GM19023 (cell line): ENCODE measurements around the gene SORBS2.

Source experiments
- ATAC-seq: cut with Tn5 transposase; IDR thresholded peaks from one replicate; pipeline ENCODE4 v1.9.1; 2021; ENCODE audit warnings: mild to moderate bottlenecking, moderate library complexity; ENCODE audit not compliant: unreplicated experiment

SORBS2 gene

GRCh38 chr4:185835336-185835735, 23.3 kb upstream of the SORBS2 start:
- no peak for ATAC-seq

- no peak for ATAC-seq
Measured at GRCh38 chr4:185834778-185835177, 22.8 kb upstream of the SORBS2 start.

- ATAC-seq, result no peak
Measured at GRCh38 chr4:185834088-185834487, 22.1 kb upstream of the SORBS2 start.

- ATAC-seq, result no peak
Measured at GRCh38 chr4:185833055-185833598, 21.1 kb upstream of the SORBS2 start.

- ATAC-seq, result no peak
Measured at GRCh38 chr4:185831125-185831815, 19.3 kb upstream of the SORBS2 start.

GRCh38 chr4:185830263-185830994, 18.4 kb upstream of the SORBS2 start:
- ATAC-seq, result no peak

GRCh38 chr4:185826381-185826780, 14.4 kb upstream of the SORBS2 start:
- no peak for ATAC-seq

- ATAC-seq, result no peak
Measured at GRCh38 chr4:185825737-185826136, 13.7 kb upstream of the SORBS2 start.

GRCh38 chr4:185822791-185823190, 10.8 kb upstream of the SORBS2 start:
- no peak for ATAC-seq

- no peak for ATAC-seq
Measured at GRCh38 chr4:185821029-185821419, 9.0 kb upstream of the SORBS2 start.

GRCh38 chr4:185820146-185821028, 8.4 kb upstream of the SORBS2 start:
- no peak for ATAC-seq

GRCh38 chr4:185819144-185819543, 7.2 kb upstream of the SORBS2 start:
- no peak for ATAC-seq

GRCh38 chr4:185817403-185817818, 5.4 kb upstream of the SORBS2 start:
- no peak for ATAC-seq

GRCh38 chr4:185813133-185813532, 1.1 kb upstream of the SORBS2 start:
- ATAC-seq, result no peak

GRCh38 chr4:185810746-185811508, 1.1 kb downstream of the SORBS2 start:
- no peak for ATAC-seq

GRCh38 chr4:185809533-185810071, 2.4 kb downstream of the SORBS2 start:
- ATAC-seq, result no peak

- no peak for ATAC-seq
Measured at GRCh38 chr4:185809121-185809520, 2.9 kb downstream of the SORBS2 start.

- no peak for ATAC-seq
Measured at GRCh38 chr4:185805979-185806378, 6.0 kb downstream of the SORBS2 start.

GRCh38 chr4:185805262-185805802, 6.7 kb downstream of the SORBS2 start:
- no peak for ATAC-seq

- ATAC-seq, result no peak
Measured at GRCh38 chr4:185803022-185803421, 9.0 kb downstream of the SORBS2 start.
